Right atrium auricular region (tissue), 2 donors: Measurements from ENCODE around the gene CCDC85C. TPM values are rescaled to one million over a fixed set of nuclear protein-coding genes. Genes with fewer than 3 reads are reported as not detected.

Experiments
- DNase-seq: peaks from one replicate; pipeline ENCODE4 v3.0.0-alpha.2; 2019; ENCODE audit warnings: low spot score
- H3K27ac ChIP-seq, 2 donors: fragments of 200-600 bp; sonication (generic); 1 replicate in 1 of 2; 2 replicates in 1 of 2; pipeline ENCODE4 v1.5.1; 2016 to 2019
- H3K27me3 ChIP-seq, 2 donors: fragments of 200-600 bp; sonication (generic); one replicate each; pipeline versions ENCODE4 v1.5.1 to v1.6.0; 2017 to 2019
- H3K36me3 ChIP-seq: fragments of 200-600 bp; sonication (generic); one replicate; pipeline ENCODE4 v1.5.1; 2016
- H3K4me1 ChIP-seq, 2 donors: fragments of 200-600 bp; sonication (generic); one replicate each; pipeline versions ENCODE4 v1.5.1 to v1.6.0; 2017 to 2019
- H3K4me3 ChIP-seq, 2 donors: fragments of 200-600 bp; sonication (generic); 1 replicate in 1 of 2; 2 replicates in 1 of 2; pipeline ENCODE4 v1.5.1; 2017 to 2019; ENCODE audit warnings: mild to moderate bottlenecking in 1 of 2, moderate library complexity in 1 of 2
- H3K9me3 ChIP-seq, 2 donors: fragments of 200-600 bp; sonication (generic); one replicate each; pipeline ENCODE4 v1.5.1; 2019
- total RNA-seq, 2 donors: library from RNA; depleted of rRNA; stranded (reverse); fragments of >200 nt; gene quantifications; one replicate each; pipeline ENCODE4 v1.1.0, GENCODE V29; 2016
- TF ChIP-seq, protein P1 (sequence below), 2 donors: fragments of 200-600 bp; sonication (generic); IDR thresholded peaks; one replicate each; pipeline ENCODE4 v1.5.1; 2019; ENCODE audit warnings: antibody characterized with exemption in 2 of 2

CCDC85C gene
- total RNA-seq, 2 donors from 2014 or later, result 17.1 to 17.7 TPM

DNA sequence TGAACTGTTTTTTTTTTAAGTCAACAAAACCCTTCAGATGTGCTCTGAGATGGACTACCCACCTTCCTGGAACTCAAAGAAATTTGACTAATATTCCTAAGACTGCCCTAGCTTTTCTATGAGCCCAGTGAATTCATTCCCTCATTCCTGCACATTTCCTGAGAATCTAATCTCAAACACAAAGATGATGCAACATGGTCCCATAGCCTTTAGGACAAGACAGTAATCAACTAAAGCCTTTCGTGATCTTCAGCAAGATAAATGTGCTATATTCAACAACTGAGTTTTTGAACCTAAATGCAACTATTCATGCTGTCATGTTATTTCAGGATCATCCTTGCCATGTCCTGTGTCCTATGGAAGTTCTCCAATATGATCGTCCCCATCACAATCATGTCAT lies 128.3 kb downstream of the CCDC85C start:
- H3K27me3 ChIP-seq, result no peaks in the 10 kb centered on the region
- no peaks in the 10 kb centered on the region for H3K9me3 ChIP-seq
- DNase-seq, result no peak
- peaks cover 0 to 54% of the 10 kb centered on the region in 2 donors for H3K4me1 ChIP-seq
- H3K4me3 ChIP-seq, result no peak overlapping the region
- H3K36me3 ChIP-seq, result no peaks in the 10 kb centered on the region
- no peak overlapping the region for H3K27ac ChIP-seq
- TF ChIP-seq, protein P1, sequence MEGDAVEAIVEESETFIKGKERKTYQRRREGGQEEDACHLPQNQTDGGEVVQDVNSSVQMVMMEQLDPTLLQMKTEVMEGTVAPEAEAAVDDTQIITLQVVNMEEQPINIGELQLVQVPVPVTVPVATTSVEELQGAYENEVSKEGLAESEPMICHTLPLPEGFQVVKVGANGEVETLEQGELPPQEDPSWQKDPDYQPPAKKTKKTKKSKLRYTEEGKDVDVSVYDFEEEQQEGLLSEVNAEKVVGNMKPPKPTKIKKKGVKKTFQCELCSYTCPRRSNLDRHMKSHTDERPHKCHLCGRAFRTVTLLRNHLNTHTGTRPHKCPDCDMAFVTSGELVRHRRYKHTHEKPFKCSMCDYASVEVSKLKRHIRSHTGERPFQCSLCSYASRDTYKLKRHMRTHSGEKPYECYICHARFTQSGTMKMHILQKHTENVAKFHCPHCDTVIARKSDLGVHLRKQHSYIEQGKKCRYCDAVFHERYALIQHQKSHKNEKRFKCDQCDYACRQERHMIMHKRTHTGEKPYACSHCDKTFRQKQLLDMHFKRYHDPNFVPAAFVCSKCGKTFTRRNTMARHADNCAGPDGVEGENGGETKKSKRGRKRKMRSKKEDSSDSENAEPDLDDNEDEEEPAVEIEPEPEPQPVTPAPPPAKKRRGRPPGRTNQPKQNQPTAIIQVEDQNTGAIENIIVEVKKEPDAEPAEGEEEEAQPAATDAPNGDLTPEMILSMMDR (IDR thresholded peaks at IDR 0.05), result no peak

DNA sequence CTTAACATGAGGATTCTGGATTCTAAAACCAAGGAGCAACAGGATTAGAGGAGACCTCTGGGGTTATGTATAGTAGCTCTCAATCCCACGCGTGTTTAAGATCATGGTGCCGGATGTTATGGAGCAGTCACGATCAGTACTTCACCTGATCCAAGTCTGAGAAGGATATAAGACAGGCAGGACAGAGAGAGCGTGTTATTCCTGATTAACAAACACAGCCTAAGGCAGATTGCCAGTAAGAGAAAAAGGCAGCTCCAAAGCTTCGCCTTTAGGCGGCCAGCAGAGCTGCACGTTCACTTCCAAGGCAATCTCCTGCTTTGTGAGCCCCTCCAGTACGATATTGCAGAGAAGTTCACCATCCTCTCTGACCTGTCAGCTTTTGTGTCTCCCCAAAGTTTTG lies 128.8 kb downstream of the CCDC85C start:
- TF ChIP-seq, protein P1 (IDR thresholded peaks at IDR 0.05), result no peak
- Histone ChIP-seq H3K27me3 (no peaks in the 10 kb centered on the region), H3K27ac (no peak overlapping the region), H3K4me1 (peaks cover 0 to 59% of the 10 kb centered on the region in 2 donors), H3K36me3 (no peaks in the 10 kb centered on the region), H3K4me3 (no peak overlapping the region), H3K9me3 (no peaks in the 10 kb centered on the region)
- DNase-seq, result no peak

DNA sequence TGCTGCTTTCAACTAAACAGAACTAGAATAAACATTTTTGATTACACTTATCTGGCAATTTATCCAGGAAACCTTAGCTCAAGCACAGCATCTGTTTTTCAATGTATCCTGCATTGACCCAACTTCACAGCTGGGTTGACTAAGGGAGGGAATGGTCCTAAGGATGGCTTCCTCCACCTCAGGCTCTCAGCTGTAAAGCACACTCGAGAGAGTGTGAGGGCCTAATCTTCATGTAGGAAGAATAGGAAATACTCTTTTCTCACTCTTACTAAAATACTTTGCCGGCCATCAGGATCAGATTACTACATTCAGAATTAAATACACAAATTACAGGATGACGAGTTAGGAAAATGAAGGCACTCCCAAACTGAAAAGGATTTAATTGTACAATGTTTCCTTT lies 130.5 kb downstream of the CCDC85C start:
- H3K27ac ChIP-seq, result no peak overlapping the region
- H3K9me3 ChIP-seq, result no peaks in the 10 kb centered on the region
- no peaks in the 10 kb centered on the region for H3K27me3 ChIP-seq
- TF ChIP-seq, protein P1 (IDR thresholded peaks at IDR 0.05), result no peak
- H3K4me1 ChIP-seq, result peaks cover 0 to 53% of the 10 kb centered on the region in 2 donors
- H3K36me3 ChIP-seq, result no peaks in the 10 kb centered on the region
- no peak for DNase-seq
- H3K4me3 ChIP-seq, result no peak overlapping the region

DNA sequence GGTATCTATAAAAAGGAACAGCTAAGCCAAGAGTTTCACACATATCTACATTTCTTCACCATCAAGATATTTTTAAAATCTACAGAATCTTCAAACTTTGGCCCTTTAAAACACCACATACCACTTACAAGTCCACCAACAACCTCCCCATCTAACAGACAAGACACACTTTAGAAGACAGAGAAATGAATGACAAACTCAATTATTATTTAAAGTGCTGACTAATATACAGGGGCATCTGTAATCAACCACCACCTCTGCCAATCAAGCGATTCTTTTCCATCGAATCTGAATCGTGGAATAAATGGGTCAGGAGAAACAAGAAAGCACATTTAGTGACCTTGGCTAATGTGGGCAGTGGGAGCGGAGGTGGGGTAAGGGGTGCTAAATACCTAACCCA lies 131.1 kb downstream of the CCDC85C start:
- Histone ChIP-seq H3K4me3 (no peak overlapping the region), H3K27me3 (no peaks in the 10 kb centered on the region), H3K27ac (no peak overlapping the region), H3K9me3 (no peaks in the 10 kb centered on the region), H3K4me1 (peaks cover 0 to 53% of the 10 kb centered on the region in 2 donors), H3K36me3 (no peaks in the 10 kb centered on the region)
- no peak for DNase-seq
- TF ChIP-seq, protein P1 (IDR thresholded peaks at IDR 0.05), result no peak

DNA sequence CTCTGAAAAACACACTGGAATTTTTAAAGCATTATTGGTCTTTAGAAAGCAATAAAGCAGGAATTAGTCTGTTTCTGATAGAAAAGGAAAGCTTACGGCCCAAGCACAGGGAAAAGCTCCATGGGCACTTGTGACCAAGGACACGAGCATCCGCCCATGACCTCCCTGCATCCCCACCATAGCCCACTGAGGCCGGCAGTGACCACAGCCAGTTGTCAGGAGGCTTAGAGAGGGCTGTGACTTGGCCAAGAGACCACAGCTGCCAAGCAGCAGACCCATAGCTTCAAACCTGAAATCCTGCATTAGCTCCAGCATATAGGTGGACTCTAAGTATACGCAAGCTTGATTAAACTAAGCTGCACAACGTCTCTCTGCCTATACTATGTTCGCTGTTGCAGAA lies 132.3 kb downstream of the CCDC85C start:
- TF ChIP-seq, protein P1 (IDR thresholded peaks at IDR 0.05), result no peak
- Histone ChIP-seq H3K9me3 (no peaks in the 10 kb centered on the region), H3K27me3 (no peaks in the 10 kb centered on the region), H3K27ac (no peak overlapping the region), H3K36me3 (no peaks in the 10 kb centered on the region), H3K4me3 (no peak overlapping the region), H3K4me1 (peaks cover 0 to 57% of the 10 kb centered on the region in 2 donors)
- DNase-seq, result no peak

DNA sequence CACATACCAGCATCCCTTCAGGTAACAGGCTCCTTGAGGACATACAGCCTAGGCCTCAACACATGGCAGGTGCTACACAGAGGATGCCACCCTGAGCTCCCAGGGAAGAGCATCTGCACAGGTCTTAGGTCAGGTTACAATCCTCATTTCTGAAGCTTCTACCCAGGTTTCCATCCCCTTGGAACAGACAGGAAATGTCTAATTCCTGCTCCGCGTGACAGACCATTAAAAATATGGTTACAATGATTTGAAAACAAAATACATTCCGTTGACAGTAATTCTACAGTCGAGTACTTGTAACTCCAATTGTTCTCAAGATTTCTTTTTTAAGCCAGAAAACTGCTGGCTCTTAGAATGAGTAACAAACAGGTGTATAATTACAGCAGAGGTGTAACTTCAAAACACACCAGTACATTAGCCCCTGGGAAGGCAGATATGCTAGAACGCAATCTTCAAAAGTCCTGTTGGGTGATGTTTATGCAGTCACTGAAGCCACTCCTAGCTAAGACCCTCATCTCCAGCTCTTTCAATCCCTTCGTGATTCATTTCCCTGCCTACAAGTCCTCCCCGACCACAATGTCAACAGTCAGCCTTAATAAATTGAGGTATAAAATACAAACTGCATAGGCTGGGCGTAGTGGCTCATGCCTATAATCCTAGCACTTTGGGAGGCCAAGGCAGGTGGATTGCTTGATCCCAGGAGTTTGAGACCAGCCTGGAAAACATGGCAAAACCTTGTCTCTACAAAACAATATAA lies 135.0 kb downstream of the CCDC85C start:
- TF ChIP-seq, protein P1 (IDR thresholded peaks at IDR 0.05), result no peak
- DNase-seq, result no peak
- peaks cover 0 to 41% of the 10 kb centered on the region in 2 donors for H3K4me1 ChIP-seq
- no peaks in the 10 kb centered on the region for H3K27me3 ChIP-seq
- peaks cover 16% of the 10 kb centered on the region for H3K36me3 ChIP-seq
- no peak overlapping the region for H3K4me3 ChIP-seq
- no peak overlapping the region for H3K27ac ChIP-seq
- no peaks in the 10 kb centered on the region for H3K9me3 ChIP-seq
